H1 (cell line): ENCODE measurements around the gene NRDE2. TPM values are rescaled to one million over a fixed set of nuclear protein-coding genes. Genes with fewer than 3 reads are reported as not detected.

ENCODE experiments used
- CBX5 ChIP-seq: fragments of 300-800, 300-1000 bp; sonication (generic); IDR thresholded peaks from 2 replicates; pipeline ENCODE4 v1.7.1; 2016; ENCODE audit warnings: antibody characterized with exemption, low read length, low read depth
- CHD1 ChIP-seq: IDR thresholded peaks from 2 replicates; pipeline ENCODE4 v1.6.1; 2012; ENCODE audit warnings: low read depth, low read length, improper control_type of control experiment
- CHD2 ChIP-seq: IDR thresholded peaks from 2 replicates; pipeline ENCODE4 v1.6.1; 2012; ENCODE audit warnings: low read length, improper control_type of control experiment
- EGR1 ChIP-seq: IDR thresholded peaks from 2 replicates; pipeline ENCODE4 v1.6.1; 2011; ENCODE audit warnings: low read depth, low read length, borderline replicate concordance
- KDM1A ChIP-seq: fragments of 200-600, 300-600 bp; sonication (generic); IDR thresholded peaks from 2 replicates; pipeline ENCODE4 v1.7.1; 2016; ENCODE audit warnings: mild to moderate bottlenecking, low read length, borderline replicate concordance
- PHF8 ChIP-seq: fragments of 200-600 bp; sonication (generic); conservative IDR thresholded peaks from 2 replicates; pipeline ENCODE4 v1.7.1; 2012; ENCODE audit warnings: low read depth, mild to moderate bottlenecking, inconsistent platforms, low read length, moderate library complexity
- polyA plus RNA-seq, 7 experiments: library from polyadenylated mRNA; depleted of rRNA in 3 of 7; stranded (reverse) in 5 of 7; unstranded in 2 of 7; fragments of >200 nt in 5 of 7; fragments of 200-250 nt in 2 of 7; gene quantifications; 1 replicate in 5 of 7; 2 replicates in 1 of 7; 4 replicates in 1 of 7; pipeline versions ENCODE4 v1.2.1 to v1.2.3, GENCODE V29; 2011 to 2013; ENCODE audit warnings: missing spikeins in 2 of 7, mixed read lengths in 2 of 7
- total RNA-seq: library from RNA; stranded (reverse); fragmentation: NEBNext Ultra II Directional; extraction: Animal tissue kit (Norgen Biotek cat#: 25700); gene quantifications from 2 replicates; pipeline ENCODE4 v1.2.1, GENCODE V29; 2021
- TF ChIP-seq, protein P1 (sequence below), 3 experiments: IDR thresholded peaks; 1 replicate in 2 of 3; 2 replicates in 1 of 3; pipeline versions ENCODE4 v1.5.1 to v1.6.1; 2011; ENCODE audit warnings: low read length in 3 of 3, mild to moderate bottlenecking in 3 of 3, inconsistent platforms in 2 of 3, low read depth in 1 of 3, moderate library complexity in 1 of 3; ENCODE audit not compliant: insufficient read depth in 1 of 3; ENCODE audit errors: control extremely low read depth in 1 of 3
- TF ChIP-seq, protein P2 (sequence below): IDR thresholded peaks from 2 replicates; pipeline ENCODE4 v1.6.1; 2012; ENCODE audit warnings: inconsistent platforms
- TF ChIP-seq, protein P3 (sequence below): IDR thresholded peaks from 2 replicates; pipeline ENCODE4 v1.6.1; 2011; ENCODE audit warnings: low read depth, mild to moderate bottlenecking, low read length; ENCODE audit not compliant: insufficient read depth

The NRDE2 gene
- total and polyA plus RNA-seq, 2 of the 8 experiments (the other 6 are each of a cell fraction or from before 2014, with no cell fraction given) = 4.9 to 12.1 TPM

DNA sequence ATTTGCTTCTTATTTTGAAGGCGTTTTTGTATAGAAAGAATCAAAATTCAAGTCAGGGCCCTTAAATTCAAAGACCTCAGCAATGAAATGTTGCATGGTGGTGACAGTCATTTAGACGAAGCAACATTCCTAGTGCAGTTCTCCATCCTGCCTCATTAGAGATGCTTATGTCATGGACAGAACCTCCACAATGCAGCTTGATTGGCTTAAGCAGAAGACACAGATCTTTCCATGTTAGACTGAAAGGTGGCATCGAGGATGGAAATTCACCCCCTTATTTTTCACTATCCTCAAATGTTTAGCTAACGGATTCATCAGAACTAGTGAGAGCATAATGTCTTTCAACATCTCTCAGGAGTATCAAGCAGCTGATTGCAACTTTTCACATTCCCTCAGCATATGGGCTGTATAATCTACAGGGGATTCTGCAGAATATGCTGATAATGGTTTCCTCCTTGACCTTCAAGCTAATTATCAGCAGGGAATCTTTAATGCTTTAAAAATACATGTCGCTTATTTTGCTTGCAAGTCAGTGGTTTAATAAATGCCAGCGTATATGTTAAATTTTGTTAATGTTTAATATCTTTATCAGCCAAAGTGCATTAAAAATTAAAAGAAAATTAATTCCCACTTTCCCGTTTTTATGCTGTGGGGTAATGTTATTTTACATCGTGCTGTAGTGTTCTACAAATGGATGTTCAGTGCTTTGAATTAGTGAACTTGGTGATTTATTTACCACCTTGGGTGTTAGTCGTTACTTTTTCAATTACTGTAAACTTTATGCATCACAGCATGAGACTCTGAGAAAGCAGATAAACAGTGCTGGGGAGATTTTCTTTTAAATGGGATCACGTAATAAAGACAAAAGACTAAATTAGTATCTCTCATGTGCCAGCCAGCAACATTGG is 12.8 kb upstream of the NRDE2 start (continued):
- TF ChIP-seq PHF8 (no peak), CHD2 (no peak), CBX5 (no peak), KDM1A (no peak), CHD1 (no peak), EGR1 (no peak)
- TF ChIP-seq, protein P1, sequence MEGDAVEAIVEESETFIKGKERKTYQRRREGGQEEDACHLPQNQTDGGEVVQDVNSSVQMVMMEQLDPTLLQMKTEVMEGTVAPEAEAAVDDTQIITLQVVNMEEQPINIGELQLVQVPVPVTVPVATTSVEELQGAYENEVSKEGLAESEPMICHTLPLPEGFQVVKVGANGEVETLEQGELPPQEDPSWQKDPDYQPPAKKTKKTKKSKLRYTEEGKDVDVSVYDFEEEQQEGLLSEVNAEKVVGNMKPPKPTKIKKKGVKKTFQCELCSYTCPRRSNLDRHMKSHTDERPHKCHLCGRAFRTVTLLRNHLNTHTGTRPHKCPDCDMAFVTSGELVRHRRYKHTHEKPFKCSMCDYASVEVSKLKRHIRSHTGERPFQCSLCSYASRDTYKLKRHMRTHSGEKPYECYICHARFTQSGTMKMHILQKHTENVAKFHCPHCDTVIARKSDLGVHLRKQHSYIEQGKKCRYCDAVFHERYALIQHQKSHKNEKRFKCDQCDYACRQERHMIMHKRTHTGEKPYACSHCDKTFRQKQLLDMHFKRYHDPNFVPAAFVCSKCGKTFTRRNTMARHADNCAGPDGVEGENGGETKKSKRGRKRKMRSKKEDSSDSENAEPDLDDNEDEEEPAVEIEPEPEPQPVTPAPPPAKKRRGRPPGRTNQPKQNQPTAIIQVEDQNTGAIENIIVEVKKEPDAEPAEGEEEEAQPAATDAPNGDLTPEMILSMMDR (IDR thresholded peaks at IDR 0.05; ENCODE audit: control extremely low read depth in 1 of 3, insufficient read depth in 1 of 3, low read depth in 1 of 3, low read length in 3 of 3) = no peak
- TF ChIP-seq, protein P2, sequence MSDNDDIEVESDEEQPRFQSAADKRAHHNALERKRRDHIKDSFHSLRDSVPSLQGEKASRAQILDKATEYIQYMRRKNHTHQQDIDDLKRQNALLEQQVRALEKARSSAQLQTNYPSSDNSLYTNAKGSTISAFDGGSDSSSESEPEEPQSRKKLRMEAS = no peak
- TF ChIP-seq, protein P3, sequence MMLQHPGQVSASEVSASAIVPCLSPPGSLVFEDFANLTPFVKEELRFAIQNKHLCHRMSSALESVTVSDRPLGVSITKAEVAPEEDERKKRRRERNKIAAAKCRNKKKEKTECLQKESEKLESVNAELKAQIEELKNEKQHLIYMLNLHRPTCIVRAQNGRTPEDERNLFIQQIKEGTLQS = no peak
- TF ChIP-seq, all 59 proteins: peak for 0
